B cell (primary cell): ENCODE data around the gene NME5. TPM values are rescaled to one million over a fixed set of nuclear protein-coding genes. Genes with fewer than 3 reads are reported as not detected.

Source experiments
- ATAC-seq: fragments of 200-7000 bp; cut with Tn5 transposase; one replicate; pipeline ENCODE4 v1.10.0; 2021; ENCODE audit warnings: low read depth, mild to moderate bottlenecking, moderate number of reproducible peaks, moderate library complexity
- CTCF ChIA-PET: fragments of 350-600 bp; sonication (Branson Sonifier 250); formaldehyde crosslinking; loops from one replicate; lab custom pipeline; 2021; ENCODE audit warnings: antibody characterized with exemption, inconsistent platforms; lab: Charles Lee
- POLR2A ChIA-PET: fragments of 350-600 bp; sonication (Branson Sonifier 250); formaldehyde crosslinking; loops from one replicate; lab custom pipeline; 2021; ENCODE audit warnings: antibody characterized with exemption; lab: Charles Lee
- DNase-seq: peaks from one replicate; pipeline ENCODE4 v3.0.0; 2013
- H2AFZ ChIP-seq: 2 replicates; pipeline ENCODE4 v1.6.1; 2012; ENCODE audit warnings: mild to moderate bottlenecking, low read depth, low read length; ENCODE audit not compliant: insufficient read depth, poor library complexity, severe bottlenecking
- H3K27ac ChIP-seq, 2 donors: 1 replicate in 1 of 2; 2 replicates in 1 of 2; pipeline ENCODE4 v1.5.1; 2012 to 2013; ENCODE audit warnings: low read length in 2 of 2, mild to moderate bottlenecking in 2 of 2, moderate library complexity in 1 of 2
- H3K27me3 ChIP-seq, 4 experiments: fragments of 200-600 bp in 1 of 4; sonication (generic) in 1 of 4; replicated peaks in 1 of 4; 1 replicate in 2 of 4; 2 replicates in 2 of 4; pipeline versions ENCODE4 v1.6.1 to v1.7.0; 2013 to 2016; ENCODE audit warnings: low read length in 3 of 4, mild to moderate bottlenecking in 2 of 4, mixed read lengths in 1 of 4, moderate library complexity in 1 of 4; ENCODE audit not compliant: insufficient read depth in 4 of 4, control insufficient read depth in 3 of 4; ENCODE audit errors: control extremely low read depth in 1 of 4
- H3K36me3 ChIP-seq, 2 experiments: replicated peaks in 1 of 2; 1 replicate in 1 of 2; 2 replicates in 1 of 2; pipeline versions ENCODE4 v1.6.1 to v1.7.1; 2013; ENCODE audit warnings: low read length in 1 of 2; ENCODE audit not compliant: insufficient read depth in 2 of 2, control insufficient read depth in 1 of 2; ENCODE audit errors: control extremely low read depth in 1 of 2, extremely low read depth in 1 of 2
- H3K4me1 ChIP-seq, 2 donors: fragments of 200-600 bp in 1 of 2; sonication (generic) in 1 of 2; 1 replicate in 1 of 2; 2 replicates in 1 of 2; pipeline versions ENCODE4 v1.5.1 to v1.6.1; 2013 to 2017; ENCODE audit warnings: low read length in 2 of 2; ENCODE audit not compliant: control insufficient read depth in 2 of 2, insufficient read depth in 2 of 2
- H3K4me2 ChIP-seq: replicated peaks from 2 replicates; pipeline ENCODE3; 2012; ENCODE audit warnings: mild to moderate bottlenecking, low read depth, low read length; ENCODE audit not compliant: poor library complexity, severe bottlenecking
- H3K4me3 ChIP-seq, 5 experiments: fragments of 200-600 bp in 1 of 5; sonication (generic) in 1 of 5; 1 replicate in 3 of 5; 2 replicates in 2 of 5; pipeline versions ENCODE4 v1.5.1 to v1.7.0; 2011 to 2016; ENCODE audit warnings: low read length in 4 of 5, mild to moderate bottlenecking in 4 of 5, low read depth in 2 of 5, control low read depth in 1 of 5, moderate library complexity in 1 of 5; ENCODE audit not compliant: insufficient read depth in 1 of 5; ENCODE audit errors: control extremely low read depth in 1 of 5, extremely low read depth in 1 of 5
- H3K79me2 ChIP-seq: fragments of 200-600 bp; sonication (generic); one replicate; pipeline ENCODE4 v1.6.0; 2016; ENCODE audit warnings: low read length; ENCODE audit not compliant: control insufficient read depth, insufficient read depth
- H3K9ac ChIP-seq: fragments of 200-600 bp; sonication (generic); 2 replicates; pipeline ENCODE4 v1.6.1; 2017; ENCODE audit warnings: mild to moderate bottlenecking, low read length, moderate library complexity
- H3K9me3 ChIP-seq, 3 donors: one replicate each; pipeline versions ENCODE4 v1.6.1 to v1.7.1; 2013; ENCODE audit warnings: low read length in 2 of 3; ENCODE audit not compliant: control insufficient read depth in 2 of 3, insufficient read depth in 1 of 3; ENCODE audit errors: control extremely low read depth in 1 of 3
- H4K20me1 ChIP-seq: 2 replicates; pipeline ENCODE4 v1.6.0; 2012; ENCODE audit warnings: mild to moderate bottlenecking, low read length; ENCODE audit not compliant: insufficient read depth, control insufficient read depth, poor library complexity, severe bottlenecking
- H3K27ac Mint-ChIP-seq: one replicate; pipeline ENCODE4 v1.8.0; 2021; ENCODE audit warnings: mixed read lengths
- H3K27me3 Mint-ChIP-seq: one replicate; pipeline ENCODE4 v1.8.0; 2021; ENCODE audit warnings: mixed read lengths
- H3K4me1 Mint-ChIP-seq: one replicate; pipeline ENCODE4 v1.8.0; 2021; ENCODE audit warnings: mixed read lengths
- H3K4me3 Mint-ChIP-seq: one replicate; pipeline ENCODE4 v1.8.0; 2021; ENCODE audit warnings: mixed read lengths
- H3K9me3 Mint-ChIP-seq: one replicate; pipeline ENCODE4 v1.8.0; 2022; ENCODE audit warnings: mixed read lengths; ENCODE audit not compliant: insufficient read depth
- CTCF ChIP-seq: fragments of 200-600 bp; IDR thresholded peaks from one replicate; pipeline ENCODE4 v1.8.0; 2022; ENCODE audit warnings: antibody characterized with exemption, mild to moderate bottlenecking
- EZH2 ChIP-seq: IDR thresholded peaks from 2 replicates; pipeline ENCODE4 v1.6.1; 2012; ENCODE audit warnings: borderline replicate concordance, low read depth, mild to moderate bottlenecking, moderate library complexity, low read length; ENCODE audit not compliant: insufficient read depth, poor library complexity, severe bottlenecking
- WGBS: methylation state at CpG from one replicate; pipeline ENCODE4 v1.1.5; 2013; ENCODE audit warnings: missing lambda C conversion rate; ENCODE audit not compliant: insufficient coverage; 5-methylcytosine and 5-hydroxymethylcytosine counted together
- intact Hi-C: fragments of 100-400 bp; cut with micrococcal nuclease; formaldehyde crosslinking; loops from one replicate; pipeline ENCODE4 v1.10.0; 2022
- polyA plus RNA-seq: library from polyadenylated mRNA; depleted of rRNA; stranded (reverse); fragments of >200 nt; gene quantifications from 2 replicates; pipeline ENCODE4 v1.2.3, GENCODE V29; 2012
- small RNA-seq: library from RNA; depleted of rRNA; stranded (forward); fragments of <200 nt; gene quantifications from one replicate; pipeline ENCODE3, GENCODE V24; 2012; ENCODE audit warnings: low replicate concordance, low read depth; ENCODE audit not compliant: insufficient read length
- total RNA-seq, 2 donors: library from RNA; stranded (reverse); fragments of 120-200 nt in 1 of 2; gene quantifications; 1 replicate in 1 of 2; 2 replicates in 1 of 2; pipeline versions ENCODE4 v1.2.3 to v1.2.4, GENCODE V29; 2013 to 2022

The NME5 gene
- total and polyA plus RNA-seq, 2 donors (not counting 1 experiment from before 2014, with no cell fraction given), result not detected

- Histone ChIP-seq H3K36me3 (no peaks in the 10 kb centered on the region), H3K9me3 (no peaks in the 10 kb centered on the region), H3K4me3 (no peak overlapping the region), H3K9ac (no peak overlapping the region), H3K27ac (no peak overlapping the region), H4K20me1 (no peaks in the 10 kb centered on the region), H3K27me3 (no peaks in the 10 kb centered on the region), H3K4me1 (no peaks in the 10 kb centered on the region), H2AFZ (no peak overlapping the region), H3K79me2 (no peaks in the 10 kb centered on the region), H3K4me2 (no peak overlapping the region)
- ChIA-PET CTCF (interaction anchor here (0.7 to 5.9 kb wide), 18 partner anchors 10 to 438 kb away, joined by 3 to 133 read pairs (median 6); partner anchors contain the start of genes FAM13B and NME5), POLR2A (interaction anchor here (0.7 kb wide), 1 partner anchor 80 kb away, joined by 5 read pairs; no protein-coding TSS in a partner anchor)
- TF ChIP-seq EZH2 (no peak), CTCF (no peak)
- 97% methylated on average over 6 of the region's 8 CpGs for WGBS
- Mint-ChIP-seq H3K9me3 (no peaks in the 10 kb centered on the region), H3K4me1 (peaks cover 4% of the 10 kb centered on the region), H3K27me3 (no peaks in the 10 kb centered on the region), H3K4me3 (no peak overlapping the region), H3K27ac (no peak overlapping the region)
- ATAC-seq, result no peak
- intact Hi-C loops, result loop anchor here (1.0 kb wide), 1 partner anchor 32 kb away; no protein-coding TSS in a partner anchor
- DNase-seq, result no peak
Observed at GRCh38 chr5:138067945-138068344, 71.3 kb downstream of the NME5 start.

Small RNA genes lying within 50 kb of the gene (small RNA-seq; reads per million reads assigned to genes)
- not detected for gene RNU6-1148P
- 0.57 reads per million for gene RNU6-460P
- gene RNU6-888P, result not detected

Other genes starting within 250 kb of the NME5 start
- 0.37 and 0.63 TPM in 2 replicates for gene PKD2L2, start 250.0 kb downstream of the NME5 start, total RNA-seq
- gene PKD2L2, start 250.0 kb downstream of the NME5 start, polyA plus RNA-seq, result 0.09 and 0.12 TPM in 2 replicates
- gene FAM13B, start 106.3 kb downstream of the NME5 start, total RNA-seq, result 118 and 127 TPM in 2 replicates
- gene FAM13B, start 106.3 kb downstream of the NME5 start, polyA plus RNA-seq, result 17.3 and 24.9 TPM in 2 replicates
- gene WNT8A, start 55.4 kb downstream of the NME5 start, total RNA-seq, result not detected in 2 replicates
- gene WNT8A, start 55.4 kb downstream of the NME5 start, polyA plus RNA-seq, result not detected in 2 replicates
- 98.9 and 114 TPM in 2 replicates for gene BRD8, start 39.2 kb upstream of the NME5 start, total RNA-seq
- gene BRD8, start 39.2 kb upstream of the NME5 start, polyA plus RNA-seq, result 22.9 and 24.8 TPM in 2 replicates
- gene KIF20A, start 39.7 kb upstream of the NME5 start, total RNA-seq, result 0.47 TPM in 1 of 2 replicates, not detected in the other
- gene KIF20A, start 39.7 kb upstream of the NME5 start, polyA plus RNA-seq, result 0.07 and 0.13 TPM in 2 replicates
- 29.7 and 35.4 TPM in 2 replicates for gene CDC23, start 73.9 kb upstream of the NME5 start, total RNA-seq
- gene CDC23, start 73.9 kb upstream of the NME5 start, polyA plus RNA-seq, result 11.8 and 18.3 TPM in 2 replicates
- gene GFRA3, start 135.2 kb upstream of the NME5 start, total RNA-seq, result not detected in 2 replicates
- gene GFRA3, start 135.2 kb upstream of the NME5 start, polyA plus RNA-seq, result not detected in 2 replicates
- not detected in 2 replicates for gene CDC25C, start 192.4 kb upstream of the NME5 start, total RNA-seq
- 0.03 TPM in 1 of 2 replicates, not detected in the other for gene CDC25C, start 192.4 kb upstream of the NME5 start, polyA plus RNA-seq
- gene FAM53C, start 198.8 kb upstream of the NME5 start, total RNA-seq, result 29.3 and 29.8 TPM in 2 replicates
- 44.9 and 62.9 TPM in 2 replicates for gene FAM53C, start 198.8 kb upstream of the NME5 start, polyA plus RNA-seq
- gene KDM3B, start 213.3 kb upstream of the NME5 start, total RNA-seq, result 99.9 and 110 TPM in 2 replicates
- gene KDM3B, start 213.3 kb upstream of the NME5 start, polyA plus RNA-seq, result 41.8 and 59.8 TPM in 2 replicates